ENCODE data around the gene RPTOR. TPM values are rescaled to one million over a fixed set of nuclear protein-coding genes. Genes with fewer than 3 reads are reported as not detected.
"Not testable (repeated sequence)": the region's sequence is repeated elsewhere in the genome, so short reads cannot be mapped to it uniquely, and the experiment has no call there.

The RPTOR gene
- total RNA-seq, 1 experiment from 2014 or later, result 58.0 TPM

DNA sequence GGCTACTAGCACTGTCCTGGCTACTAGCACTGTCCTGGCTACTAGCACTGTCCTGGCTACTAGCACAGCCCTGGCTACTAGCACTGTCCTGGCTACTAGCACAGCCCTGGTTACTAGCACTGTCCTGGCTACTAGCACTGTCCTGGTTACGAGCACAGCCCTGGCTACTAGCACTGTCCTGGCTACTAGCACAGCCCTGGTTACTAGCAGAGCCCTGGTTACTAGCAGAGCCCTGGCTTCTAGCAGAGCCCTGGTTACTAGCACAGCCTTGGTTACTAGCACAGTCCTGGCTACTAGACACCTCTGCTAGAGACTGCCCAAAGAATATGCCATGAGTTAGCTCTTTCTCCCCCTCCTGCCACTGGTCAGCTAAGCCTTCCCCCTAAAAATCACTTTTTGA, 200.1 kb downstream of the RPTOR start:
- DNase-seq (ENCODE audit: low read depth, low spot score); BruUV-seq (replicated peaks); in situ Hi-C loops (cut with HindIII; ENCODE audit: low pct_unique_long_range_greater_than_20kb, low sequenced_read_pairs); H3K4me3 ChIP-seq (ENCODE audit: low read depth in 2 of 2, low read length in 2 of 2); intact Hi-C loops (cut with micrococcal nuclease; ENCODE audit: unreplicated experiment); H3K36me3 ChIP-seq (ENCODE audit: control insufficient read depth, insufficient read depth, low read length); CTCF ChIA-PET; H3K4me1 ChIP-seq (ENCODE audit: control insufficient read depth, insufficient read depth, low read length); POLR2A ChIA-PET; H3K9me3 ChIP-seq (ENCODE audit: control insufficient read depth, insufficient read depth, low read depth, low read length); H3K27me3 ChIP-seq (ENCODE audit: control insufficient read depth, insufficient read depth, low read length); H3K27ac ChIP-seq (ENCODE audit: low read length); ATAC-seq: not testable (repeated sequence)

DNA sequence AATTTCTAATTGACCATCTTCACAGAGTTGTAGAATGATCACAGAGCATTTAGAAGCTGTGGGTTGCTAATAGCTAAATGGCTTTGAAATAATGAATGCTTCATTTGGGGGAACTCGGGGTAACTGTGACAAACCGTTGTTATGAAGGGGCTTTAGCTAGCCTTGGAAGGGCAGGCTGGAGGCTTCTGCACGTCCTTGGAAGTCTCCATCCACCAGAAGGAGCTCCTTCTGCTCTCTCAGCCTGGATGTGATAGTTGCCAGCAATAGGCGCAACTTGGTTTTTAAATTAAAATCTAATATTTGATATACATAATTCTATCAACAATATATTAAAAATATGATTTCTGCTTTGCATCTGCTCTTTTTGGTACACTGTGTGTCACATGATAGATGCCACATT, 200.5 kb downstream of the RPTOR start:
- BruUV-seq (replicated peaks), result no TSS peak
- in situ Hi-C loops (cut with HindIII; ENCODE audit: low pct_unique_long_range_greater_than_20kb, low sequenced_read_pairs), result no loop called here

More for the DNA sequence above, 200.5 kb downstream of the RPTOR start:
- no peaks in the 10 kb centered on the region for H3K4me1 ChIP-seq (ENCODE audit: control insufficient read depth, insufficient read depth, low read length)
- H3K4me3 ChIP-seq (ENCODE audit: low read depth in 2 of 2, low read length in 2 of 2), result no peak overlapping the region
- H3K27ac ChIP-seq (ENCODE audit: low read length), result no peak overlapping the region
- ChIA-PET POLR2A (no interaction called here), CTCF (no interaction called here)
- ATAC-seq (no peak), DNase-seq (ENCODE audit: low read depth, low spot score) (no peak)
- TF ChIP-seq TCF7L2 (IDR thresholded peaks at IDR 0.05; ENCODE audit: low read depth, low read length) (no peak), POLR2AphosphoS5 (IDR thresholded peaks at IDR 0.05; ENCODE audit: low read depth, low read length) (no peak), SIN3A (IDR thresholded peaks at IDR 0.05; ENCODE audit: borderline replicate concordance, insufficient read depth, low read depth, low read length) (no peak), REST (IDR thresholded peaks at IDR 0.05; ENCODE audit: insufficient read depth in 1 of 2, low read depth in 2 of 2, low read length in 1 of 2) (no peak), CTCF (IDR thresholded peaks at IDR 0.05) (no peak)
- intact Hi-C loops (cut with micrococcal nuclease; ENCODE audit: unreplicated experiment), result no loop called here
- H3K9me3 ChIP-seq (ENCODE audit: control insufficient read depth, insufficient read depth, low read depth, low read length), result peaks cover 6% of the 10 kb centered on the region; the same call in 1 of the 2 replicates
- H3K36me3 ChIP-seq (ENCODE audit: control insufficient read depth, insufficient read depth, low read length), result no peaks in the 10 kb centered on the region
- no peaks in the 10 kb centered on the region for H3K27me3 ChIP-seq (ENCODE audit: control insufficient read depth, insufficient read depth, low read length)
